Vagina (tissue), 2 donors: ENCODE results near the gene TPP1.

Experiments used
- CTCF ChIP-seq, 3 experiments: fragments of 450-650 bp in 2 of 3; fragments of 200-600 bp in 1 of 3; sonication (generic) in 1 of 3; IDR thresholded peaks; one replicate each; pipeline ENCODE4 v1.5.1; 2017 to 2019; ENCODE audit warnings: antibody characterized with exemption in 3 of 3, mild to moderate bottlenecking in 2 of 3, moderate library complexity in 2 of 3
- POLR2A ChIP-seq, 2 donors: fragments of 450-650 bp; IDR thresholded peaks; one replicate each; pipeline ENCODE4 v1.6.1; 2017; ENCODE audit warnings: antibody characterized with exemption in 2 of 2, mild to moderate bottlenecking in 2 of 2, moderate library complexity in 2 of 2
- POLR2AphosphoS5 ChIP-seq, 2 donors: sonication (generic); formaldehyde crosslinking; IDR thresholded peaks; one replicate each; pipeline ENCODE4 v1.9.0; 2017; ENCODE audit warnings: antibody characterized with exemption in 2 of 2, mild to moderate bottlenecking in 2 of 2, low read depth in 1 of 2; ENCODE audit not compliant: insufficient read depth in 1 of 2

- TF ChIP-seq CTCF (IDR thresholded peaks at IDR 0.05) (no peak), POLR2A (IDR thresholded peaks at IDR 0.05) (no peak), POLR2AphosphoS5 (IDR thresholded peaks at IDR 0.05; ENCODE audit: insufficient read depth in 1 of 2, low read depth in 1 of 2) (no peak)
These were observed 37.3 kb upstream of the TPP1 start for GRCh38 chr11:6656584-6656915.
